Measurements from ENCODE around the gene TDRD12.
"Not testable (repeated sequence)": the region's sequence is repeated elsewhere in the genome, so short reads cannot be mapped to it uniquely, and the experiment has no call there.

Gene TDRD12

GRCh38 chr19:32832825-32833224, 113.3 kb downstream of the TDRD12 start:
- not testable (repeated sequence) for DNase-seq (ENCODE audit: low spot score)

DNA sequence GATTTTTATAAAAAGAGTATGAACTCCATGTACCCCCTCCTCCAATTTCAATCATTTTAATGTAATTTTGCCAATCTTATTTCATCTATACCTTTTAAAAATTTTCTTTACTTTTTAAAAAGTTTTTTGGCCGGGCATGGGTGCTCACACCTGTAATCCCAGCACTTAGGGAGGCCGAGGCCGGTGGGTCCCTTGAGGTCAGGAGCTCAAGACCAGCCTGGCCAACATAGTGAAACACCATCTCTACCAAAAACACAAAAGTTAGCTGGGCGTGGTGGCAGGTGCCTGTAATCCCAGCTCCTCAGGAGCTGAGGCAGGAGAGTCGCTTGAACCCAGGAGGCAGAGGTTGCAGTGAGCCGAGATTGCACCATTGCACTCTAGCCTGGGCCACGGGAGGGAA, 113.8 kb downstream of the TDRD12 start:
- DNase-seq (ENCODE audit: low spot score) = not testable (repeated sequence)

GRCh38 chr19:32837531-32837930, 118.0 kb downstream of the TDRD12 start:
- no peak for DNase-seq (ENCODE audit: low spot score)

DNA sequence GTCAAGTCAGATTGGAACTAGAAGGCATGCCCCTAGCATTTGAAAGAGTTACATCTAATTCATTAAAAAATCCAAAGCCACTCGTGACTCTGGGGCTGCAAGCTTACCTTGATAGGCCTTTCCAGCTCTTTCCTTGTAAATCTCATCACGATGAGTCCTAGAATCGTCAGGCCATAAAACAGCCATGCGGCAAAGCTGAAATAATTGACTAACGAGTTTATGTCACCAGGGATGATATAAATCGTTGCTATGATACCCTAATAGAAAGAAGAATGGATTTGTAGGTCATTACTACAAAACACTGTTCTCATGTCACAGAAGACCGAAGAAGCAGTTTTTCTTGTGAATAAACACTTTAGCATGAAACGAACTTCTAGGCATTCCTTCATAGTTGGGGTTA, 122.5 kb downstream of the TDRD12 start:
- no peak for DNase-seq (ENCODE audit: low spot score)

GRCh38 chr19:32843716-32844245, 124.2 kb downstream of the TDRD12 start:
- DNase-seq (ENCODE audit: low spot score) = no peak

GRCh38 chr19:32848035-32848434, 128.5 kb downstream of the TDRD12 start:
- not testable (repeated sequence) for DNase-seq (ENCODE audit: low spot score)

DNA sequence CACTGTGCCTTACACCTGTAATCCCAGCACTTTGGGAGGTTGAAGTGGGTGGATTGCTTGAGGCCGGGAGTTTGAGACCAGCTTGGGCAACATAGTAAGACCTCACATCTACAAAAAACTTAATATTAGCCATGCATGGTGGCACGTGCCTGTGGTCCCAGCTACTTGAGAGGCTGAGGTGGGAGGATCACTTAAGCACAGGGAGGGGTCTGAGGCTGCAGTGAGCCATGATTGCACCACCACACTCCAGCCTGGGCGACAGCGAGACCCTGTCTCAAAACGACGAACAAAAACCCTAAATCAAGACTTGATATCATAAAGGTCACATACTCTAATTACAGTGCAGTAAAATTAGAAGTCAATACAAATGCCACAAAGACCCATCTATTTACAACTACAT, 132.6 kb downstream of the TDRD12 start:
- no peak for DNase-seq (ENCODE audit: low spot score)

DNA sequence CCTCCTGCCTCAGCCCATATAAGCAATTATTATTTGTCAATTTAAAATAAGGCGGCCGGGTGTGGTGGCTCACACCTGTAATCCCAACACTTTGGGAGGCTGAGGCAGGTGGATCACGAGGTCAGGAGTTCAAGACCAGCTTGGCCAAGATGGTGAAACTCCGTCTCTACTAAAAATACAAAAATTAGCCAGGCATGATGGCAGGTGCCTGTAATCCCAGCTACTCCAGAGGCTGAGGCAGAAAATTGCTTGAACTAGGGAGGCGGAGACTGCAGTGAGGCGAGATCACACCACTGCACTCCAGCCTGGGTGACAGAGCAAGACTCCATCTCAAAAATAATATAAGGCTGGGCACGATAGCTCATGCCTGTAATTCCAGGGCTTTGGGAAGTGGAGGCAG, 137.3 kb downstream of the TDRD12 start:
- DNase-seq (ENCODE audit: low spot score) = not testable (repeated sequence)

DNA sequence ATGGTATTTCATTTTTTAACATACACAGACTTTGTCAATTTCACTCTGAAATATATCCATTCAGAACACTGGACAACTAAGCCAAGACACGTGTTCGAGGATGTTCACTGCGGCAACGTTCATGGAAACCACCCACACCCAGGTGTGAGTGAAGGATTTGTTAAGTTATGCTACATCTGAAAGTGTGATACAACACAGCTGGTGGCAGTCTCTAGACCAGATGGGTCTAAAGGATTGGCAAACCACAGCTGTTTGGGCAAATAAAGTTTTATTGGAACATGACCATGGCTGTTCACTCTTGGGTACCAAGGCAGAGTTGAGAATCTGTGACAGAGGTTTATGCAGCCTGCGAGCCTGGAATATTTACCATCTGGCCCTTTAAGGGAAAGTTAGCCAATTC, 138.0 kb downstream of the TDRD12 start:
- DNase-seq (ENCODE audit: low spot score) = no peak

GRCh38 chr19:32858155-32858554, 138.6 kb downstream of the TDRD12 start:
- DNase-seq (ENCODE audit: low spot score) = no peak

GRCh38 chr19:32858559-32858958, 139.0 kb downstream of the TDRD12 start:
- no peak for DNase-seq (ENCODE audit: low spot score)

DNA sequence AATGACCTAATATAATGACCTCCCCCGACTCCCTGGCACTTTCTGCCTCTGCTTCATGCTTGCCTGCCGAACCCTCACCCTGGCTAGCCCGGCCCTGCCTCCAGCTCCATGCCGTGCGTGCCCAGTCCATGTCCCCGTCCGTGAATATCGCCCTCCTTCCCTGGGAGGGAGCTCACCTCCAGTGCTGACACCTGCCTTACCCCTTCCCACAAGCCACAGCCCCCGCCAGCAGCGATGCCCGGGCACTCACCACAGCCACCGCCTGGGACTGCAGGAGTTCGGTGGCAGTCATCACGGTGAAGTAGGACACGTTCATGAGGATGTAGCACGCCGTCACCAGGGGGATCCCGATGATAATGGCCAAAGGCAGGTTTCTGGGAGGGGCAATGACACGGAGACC, 140.0 kb downstream of the TDRD12 start:
- DNase-seq (ENCODE audit: low spot score) = no peak

- no peak for DNase-seq (ENCODE audit: low spot score)
Observed at GRCh38 chr19:32861596-32861995, 142.0 kb downstream of the TDRD12 start.

DNA sequence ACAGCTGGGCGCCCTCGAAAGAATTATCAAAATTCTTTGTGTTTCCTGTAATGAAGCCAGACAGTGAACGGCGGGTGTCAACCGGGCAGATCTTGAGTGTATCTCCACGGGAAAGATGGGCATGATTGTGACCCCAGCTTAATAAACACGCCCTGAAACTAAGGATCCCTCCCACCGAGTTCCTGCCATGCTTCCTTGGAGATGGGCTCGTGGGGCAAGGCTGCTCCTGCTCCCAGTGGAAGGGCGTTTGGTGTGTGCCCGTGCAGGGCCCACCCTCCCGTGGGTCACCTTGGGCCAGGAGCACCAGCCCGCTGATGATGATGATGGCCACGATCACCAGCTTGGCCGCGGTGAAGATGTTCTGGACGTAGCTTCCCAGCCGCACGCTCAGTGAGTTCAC, 142.6 kb downstream of the TDRD12 start:
- no peak for DNase-seq (ENCODE audit: low spot score)

DNA sequence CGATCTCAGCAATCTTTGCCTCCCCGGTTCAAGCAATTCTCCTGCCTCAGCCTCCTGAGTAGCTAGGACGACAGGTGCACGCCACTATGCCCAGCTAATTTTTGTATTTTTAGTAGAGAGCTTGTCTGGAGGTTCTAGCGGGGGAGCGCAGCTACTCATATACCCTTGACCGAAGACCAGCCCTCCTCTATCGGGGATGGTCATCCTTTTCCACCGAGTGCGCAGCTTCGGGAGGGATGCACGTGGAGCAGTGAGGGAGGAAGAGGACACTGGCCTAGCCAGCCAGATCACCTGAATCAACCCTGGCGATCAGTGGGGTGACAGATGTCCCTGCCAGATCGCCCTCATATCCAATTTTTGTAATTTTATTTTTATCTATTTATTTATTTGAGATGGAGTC, 143.2 kb downstream of the TDRD12 start:
- no peak for DNase-seq (ENCODE audit: low spot score)

DNA sequence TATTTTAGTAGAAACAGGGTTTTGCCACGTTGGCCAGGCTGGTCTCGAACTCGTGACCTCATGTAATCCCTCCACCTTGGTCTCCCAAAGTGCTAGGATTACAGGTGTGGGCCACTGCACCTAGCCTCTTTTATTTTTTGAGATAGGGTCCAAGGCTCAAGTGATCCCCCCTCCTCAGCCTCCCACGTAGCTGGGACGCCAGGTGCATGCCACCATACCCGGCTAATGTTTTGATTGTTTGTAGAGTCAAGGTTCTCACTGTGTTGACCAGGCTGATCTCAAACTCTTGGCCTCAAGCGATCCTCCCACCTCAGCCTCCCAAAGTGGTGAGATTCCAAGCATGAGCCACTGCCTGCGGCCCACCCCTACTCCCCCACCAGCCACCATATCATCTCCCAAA, 143.7 kb downstream of the TDRD12 start:
- no peak for DNase-seq (ENCODE audit: low spot score)

- DNase-seq (ENCODE audit: low spot score) = no peak
Observed at GRCh38 chr19:32863841-32864240, 144.3 kb downstream of the TDRD12 start.

DNA sequence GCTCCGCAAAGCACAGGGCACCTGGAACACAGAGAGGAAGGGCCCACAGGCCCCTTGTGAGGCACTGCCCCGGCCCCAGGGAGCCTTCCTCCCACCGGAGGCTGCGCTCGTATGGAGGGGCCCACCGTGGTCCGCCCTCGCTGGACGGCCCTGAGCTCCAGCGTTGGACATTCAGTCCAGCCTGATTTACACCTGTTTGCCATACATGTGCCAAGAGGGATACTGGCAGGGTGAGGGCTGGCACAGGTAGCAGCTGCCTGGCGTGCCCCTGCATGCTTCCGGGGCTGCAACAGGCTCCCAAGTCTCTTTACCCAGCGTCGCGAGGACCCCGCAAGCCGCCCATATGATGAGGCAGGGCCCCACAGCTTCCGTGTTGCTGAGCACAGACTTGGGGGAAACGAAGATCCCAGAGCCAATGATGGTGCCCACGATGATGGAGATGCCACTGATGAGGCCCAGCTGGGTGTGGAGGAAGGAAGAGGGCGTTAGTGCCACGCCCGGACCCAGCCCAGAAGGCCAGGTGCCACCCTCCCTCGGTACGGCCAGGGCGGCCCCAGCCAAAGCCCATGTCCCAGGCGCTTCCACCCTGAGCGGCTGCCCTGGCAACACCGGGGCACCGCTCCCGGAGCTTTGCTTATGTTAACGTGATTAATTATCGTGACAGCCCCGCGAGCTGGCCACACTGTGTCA, 144.9 kb downstream of the TDRD12 start:
- no peak for DNase-seq (ENCODE audit: low spot score)

DNA sequence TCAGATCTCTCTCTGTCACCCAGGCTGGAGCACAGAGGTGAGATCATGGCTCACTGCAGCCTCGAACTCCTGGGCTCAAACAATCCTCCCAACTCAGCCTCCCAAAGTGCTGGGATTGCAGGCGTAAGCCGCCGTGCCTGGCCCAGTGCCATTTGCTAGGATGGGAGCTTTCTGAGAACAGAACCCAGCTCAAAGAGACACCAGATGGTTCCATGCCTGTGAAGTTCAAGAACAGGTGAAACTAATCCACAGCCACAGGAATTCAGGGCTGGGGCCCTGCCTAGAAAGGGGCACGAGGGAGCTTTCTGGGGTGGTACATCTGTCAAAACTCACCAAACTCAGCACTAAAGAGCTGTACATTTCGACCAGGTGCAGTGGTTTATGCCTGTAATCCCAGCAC, 145.8 kb downstream of the TDRD12 start:
- DNase-seq (ENCODE audit: low spot score) = no peak

DNA sequence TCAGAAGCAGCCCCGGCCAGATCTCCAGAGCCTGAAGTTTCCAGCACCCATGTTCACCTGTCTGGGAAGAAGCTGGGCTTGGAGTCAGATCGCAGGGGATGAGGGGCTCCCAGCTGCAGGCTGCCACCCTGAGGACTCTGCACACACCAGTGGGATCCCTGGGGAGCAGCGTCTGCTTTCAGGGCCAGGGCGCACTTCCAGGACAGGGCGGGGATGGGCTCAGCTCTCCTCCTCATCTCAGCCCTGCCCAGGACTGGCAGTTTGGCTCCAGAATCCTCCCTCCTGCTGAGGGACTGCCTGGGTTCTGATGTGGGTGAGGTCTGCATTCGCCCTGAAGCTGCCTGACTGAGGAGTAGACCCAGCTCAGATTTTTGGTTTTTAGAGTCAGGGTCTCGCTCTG, 146.5 kb downstream of the TDRD12 start:
- DNase-seq (ENCODE audit: low spot score) = no peak

DNA sequence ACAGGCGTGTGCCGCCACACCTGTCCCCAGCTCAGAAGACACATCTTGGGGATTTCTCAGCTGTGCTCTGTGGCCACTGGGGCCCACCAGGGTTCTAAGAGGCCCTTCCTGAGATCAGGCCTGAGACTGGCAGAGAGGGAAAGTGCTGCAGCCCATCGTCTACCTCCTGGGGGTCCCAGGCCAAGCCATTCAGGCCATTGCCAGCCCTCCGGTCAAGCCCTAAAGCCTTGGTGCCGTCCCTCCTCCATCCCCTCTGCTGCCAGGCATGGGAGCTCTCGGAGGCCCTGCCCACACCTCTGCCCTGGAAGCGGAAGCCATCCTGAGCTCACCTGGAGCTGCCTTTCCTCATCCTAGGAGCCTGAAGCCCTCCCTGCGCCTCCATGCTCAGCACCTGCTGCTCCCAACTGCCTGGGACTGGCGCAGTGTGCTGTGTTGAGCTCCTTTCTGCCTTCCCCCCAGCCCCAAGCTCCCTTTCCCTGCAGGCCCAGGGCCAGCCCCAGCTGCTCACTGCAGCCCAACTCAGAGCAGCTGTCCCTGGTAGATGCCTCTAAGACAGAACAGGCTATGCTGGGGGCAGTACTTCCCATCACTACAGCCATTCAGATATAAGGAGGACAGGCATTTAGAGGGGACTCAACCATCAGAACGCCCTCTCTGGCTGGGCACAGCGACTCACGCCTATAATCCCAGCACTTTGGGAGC, 147.1 kb downstream of the TDRD12 start:
- DNase-seq (ENCODE audit: low spot score) = no peak

- DNase-seq (ENCODE audit: low spot score) = not testable (repeated sequence)
Observed at GRCh38 chr19:32867436-32867835, 147.9 kb downstream of the TDRD12 start.

- DNase-seq (ENCODE audit: low spot score) = no peak
Observed at GRCh38 chr19:32868206-32868950, 148.8 kb downstream of the TDRD12 start.
